ENCODE results near the gene SIM1.

SIM1 gene

DNA sequence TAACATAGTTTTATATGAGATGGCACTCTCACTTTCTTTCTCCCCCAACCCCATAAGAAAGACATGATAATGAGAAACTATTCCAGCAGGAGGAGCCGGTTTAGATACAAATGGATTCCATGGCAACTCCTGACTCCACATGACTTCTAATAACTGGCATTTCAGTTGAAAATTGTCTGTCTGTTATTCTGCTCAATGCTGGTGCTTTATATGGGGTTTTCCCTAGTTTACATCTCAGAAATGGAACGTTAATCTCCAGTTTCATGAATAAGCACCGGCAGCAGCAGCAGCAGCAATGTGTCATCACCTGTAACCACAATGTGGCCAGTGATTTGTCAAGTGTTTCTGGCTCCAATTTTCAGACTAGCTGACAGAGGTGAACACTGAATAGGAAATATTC is 8.0 kb upstream of the SIM1 start:
- TF ChIP-seq, protein P1, sequence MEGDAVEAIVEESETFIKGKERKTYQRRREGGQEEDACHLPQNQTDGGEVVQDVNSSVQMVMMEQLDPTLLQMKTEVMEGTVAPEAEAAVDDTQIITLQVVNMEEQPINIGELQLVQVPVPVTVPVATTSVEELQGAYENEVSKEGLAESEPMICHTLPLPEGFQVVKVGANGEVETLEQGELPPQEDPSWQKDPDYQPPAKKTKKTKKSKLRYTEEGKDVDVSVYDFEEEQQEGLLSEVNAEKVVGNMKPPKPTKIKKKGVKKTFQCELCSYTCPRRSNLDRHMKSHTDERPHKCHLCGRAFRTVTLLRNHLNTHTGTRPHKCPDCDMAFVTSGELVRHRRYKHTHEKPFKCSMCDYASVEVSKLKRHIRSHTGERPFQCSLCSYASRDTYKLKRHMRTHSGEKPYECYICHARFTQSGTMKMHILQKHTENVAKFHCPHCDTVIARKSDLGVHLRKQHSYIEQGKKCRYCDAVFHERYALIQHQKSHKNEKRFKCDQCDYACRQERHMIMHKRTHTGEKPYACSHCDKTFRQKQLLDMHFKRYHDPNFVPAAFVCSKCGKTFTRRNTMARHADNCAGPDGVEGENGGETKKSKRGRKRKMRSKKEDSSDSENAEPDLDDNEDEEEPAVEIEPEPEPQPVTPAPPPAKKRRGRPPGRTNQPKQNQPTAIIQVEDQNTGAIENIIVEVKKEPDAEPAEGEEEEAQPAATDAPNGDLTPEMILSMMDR (conservative IDR thresholded peaks at IDR 0.05; ENCODE audit: low read depth, low read length), result no peak
- no peak overlapping the region for H3K4me3 ChIP-seq (ENCODE audit: low read length)
- DNase-seq (ENCODE audit: low read depth), result no peak

DNA sequence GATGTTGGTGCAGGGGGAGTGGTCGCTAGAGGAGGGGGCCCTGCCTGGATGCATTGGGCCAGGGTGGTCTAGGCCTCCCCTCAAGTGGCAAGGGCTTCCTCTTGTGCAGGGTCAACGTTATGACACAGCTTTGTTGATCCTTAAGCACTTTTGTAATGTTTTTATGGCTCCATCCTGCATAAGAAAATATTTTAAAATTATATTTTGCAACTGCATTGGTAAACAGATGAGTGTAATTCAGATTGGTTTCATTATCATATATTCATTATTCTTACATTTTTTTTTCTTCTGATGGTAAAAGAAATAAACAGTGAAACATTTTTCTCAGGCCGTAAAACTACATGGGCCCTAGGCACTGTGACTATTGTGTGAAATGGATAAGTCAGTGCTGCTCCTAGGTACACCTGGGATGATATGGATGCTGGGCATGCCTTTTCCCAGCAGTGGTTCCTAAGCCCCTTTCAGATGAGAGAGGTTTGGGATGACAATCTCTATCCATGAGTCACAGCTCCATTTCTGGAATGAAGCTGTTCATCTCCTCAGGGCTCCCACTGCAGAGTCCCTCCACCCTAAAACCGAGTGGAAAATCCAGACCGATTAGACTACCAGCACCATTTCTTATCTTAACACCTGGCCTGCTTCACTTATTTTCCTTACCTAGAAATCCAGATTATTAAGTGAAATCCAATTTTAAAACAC is 5.8 kb upstream of the SIM1 start:
- TF ChIP-seq, protein P1 (conservative IDR thresholded peaks at IDR 0.05; ENCODE audit: low read depth, low read length), result no peak
- DNase-seq (ENCODE audit: low read depth), result no peak
- H3K4me3 ChIP-seq (ENCODE audit: low read length), result no peak overlapping the region

DNA sequence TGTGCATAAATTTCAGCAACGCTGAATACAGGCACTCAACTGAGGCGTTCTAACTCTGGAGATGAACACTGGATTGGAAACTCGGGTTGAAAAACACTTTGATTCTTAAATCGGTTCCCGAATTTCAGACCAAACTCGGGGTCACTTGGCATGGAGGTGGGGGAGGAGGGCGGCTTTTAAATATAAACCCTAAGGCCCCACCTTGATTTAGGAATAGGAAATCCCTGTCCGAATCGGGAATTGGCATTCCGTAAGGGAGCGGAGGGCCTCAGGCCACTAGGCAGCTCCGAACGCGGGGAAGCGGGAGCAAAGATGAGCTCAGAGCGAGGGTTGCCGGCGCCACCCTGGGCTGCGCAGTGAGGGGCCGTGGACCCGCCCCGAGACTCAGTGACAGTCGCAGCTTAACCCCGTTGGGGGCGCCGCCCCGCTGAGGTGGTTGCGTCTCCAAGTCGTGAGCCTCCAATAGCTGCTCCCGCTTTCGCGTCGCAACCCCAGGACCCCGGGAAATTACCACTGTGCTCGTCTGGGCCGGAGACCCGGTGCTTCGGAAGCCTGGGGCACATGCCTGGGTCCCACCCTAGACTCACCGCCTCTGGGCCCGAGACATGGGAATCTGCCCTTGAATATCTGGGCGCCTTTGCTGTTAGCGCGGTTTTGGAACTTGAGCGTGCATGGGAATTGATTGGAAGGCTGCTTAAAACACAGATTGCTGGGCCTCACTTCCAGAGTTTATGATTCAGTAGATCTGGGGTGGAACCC is 4.6 kb upstream of the SIM1 start:
- TF ChIP-seq, protein P1 (conservative IDR thresholded peaks at IDR 0.05; ENCODE audit: low read depth, low read length), result no peak
- no peak for DNase-seq (ENCODE audit: low read depth)
- H3K4me3 ChIP-seq (ENCODE audit: low read length), result no peak overlapping the region

DNA sequence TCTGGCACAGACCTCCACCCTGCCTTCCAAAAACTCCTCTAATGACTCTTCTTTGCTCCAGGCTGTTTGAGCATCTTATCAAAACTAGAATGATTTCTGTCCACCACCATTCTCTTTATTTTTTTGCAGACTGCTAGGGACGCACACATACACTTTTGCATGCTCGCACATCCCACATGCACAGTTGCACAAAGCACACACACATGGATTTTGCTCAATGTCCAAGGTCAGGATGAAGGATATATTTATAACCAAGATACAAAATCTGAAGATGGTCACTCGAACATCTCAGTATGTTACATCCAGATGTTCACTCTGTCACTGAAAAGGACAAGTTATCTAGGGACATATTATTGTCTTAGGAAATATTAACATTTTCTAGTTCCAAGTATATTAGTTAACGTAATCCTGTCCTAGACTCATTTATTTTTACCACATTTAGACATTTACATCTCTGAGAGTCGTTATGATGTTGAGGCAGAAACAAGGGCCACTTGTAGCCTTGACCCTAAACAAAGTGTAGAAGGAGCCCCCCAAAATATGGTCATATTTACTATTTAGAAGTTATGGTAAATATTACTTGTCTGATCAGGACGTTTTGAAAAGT is 3.4 kb upstream of the SIM1 start:
- TF ChIP-seq, protein P1 (conservative IDR thresholded peaks at IDR 0.05; ENCODE audit: low read depth, low read length), result no peak
- no peak for DNase-seq (ENCODE audit: low read depth)
- H3K4me3 ChIP-seq (ENCODE audit: low read length), result no peak overlapping the region

DNA sequence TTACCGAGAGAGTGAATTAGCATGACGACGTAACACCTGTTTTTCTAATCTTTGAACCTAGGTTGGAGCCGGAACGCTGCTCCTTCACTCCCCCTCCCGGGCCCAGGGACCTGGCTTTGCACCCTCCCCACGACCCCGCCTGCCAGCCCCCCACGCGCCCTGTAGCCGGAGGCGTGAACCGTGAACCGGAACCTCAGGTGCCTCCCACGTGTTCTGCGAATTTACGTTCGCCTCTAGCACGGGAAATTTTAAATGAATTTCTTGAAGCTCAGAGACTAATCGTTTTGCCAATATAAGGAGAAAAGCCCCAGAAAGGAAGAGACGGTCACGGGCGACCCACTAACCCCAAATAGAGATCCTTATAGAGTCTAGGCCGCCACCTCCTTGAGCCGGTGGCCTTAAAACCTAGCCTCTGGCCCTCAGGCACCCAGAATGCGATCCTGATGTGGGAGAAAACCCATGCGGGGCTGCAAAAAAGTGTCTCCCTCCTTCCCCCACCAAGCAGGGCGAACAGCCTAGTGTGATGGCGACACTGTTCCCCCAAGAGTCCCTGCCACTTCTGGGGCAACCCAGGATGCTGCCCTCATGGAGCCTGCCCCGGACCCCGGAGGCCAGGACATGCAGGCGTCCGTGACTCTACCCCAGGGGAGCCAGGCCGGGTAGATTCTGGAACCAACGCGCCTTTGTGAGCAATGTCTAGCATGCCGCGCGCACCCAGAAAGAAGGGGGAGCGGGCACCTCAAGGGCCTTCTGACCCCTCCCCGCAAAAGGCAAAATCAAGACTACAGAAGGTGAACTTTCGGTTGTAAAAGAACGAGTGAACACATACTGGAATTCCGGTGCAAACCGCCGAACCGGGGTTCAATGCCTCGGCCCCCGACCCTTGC is 2.7 kb upstream of the SIM1 start:
- no peak for DNase-seq (ENCODE audit: low read depth)
- no peak overlapping the region for H3K4me3 ChIP-seq (ENCODE audit: low read length)
- TF ChIP-seq, protein P1 (conservative IDR thresholded peaks at IDR 0.05; ENCODE audit: low read depth, low read length), result no peak

DNA sequence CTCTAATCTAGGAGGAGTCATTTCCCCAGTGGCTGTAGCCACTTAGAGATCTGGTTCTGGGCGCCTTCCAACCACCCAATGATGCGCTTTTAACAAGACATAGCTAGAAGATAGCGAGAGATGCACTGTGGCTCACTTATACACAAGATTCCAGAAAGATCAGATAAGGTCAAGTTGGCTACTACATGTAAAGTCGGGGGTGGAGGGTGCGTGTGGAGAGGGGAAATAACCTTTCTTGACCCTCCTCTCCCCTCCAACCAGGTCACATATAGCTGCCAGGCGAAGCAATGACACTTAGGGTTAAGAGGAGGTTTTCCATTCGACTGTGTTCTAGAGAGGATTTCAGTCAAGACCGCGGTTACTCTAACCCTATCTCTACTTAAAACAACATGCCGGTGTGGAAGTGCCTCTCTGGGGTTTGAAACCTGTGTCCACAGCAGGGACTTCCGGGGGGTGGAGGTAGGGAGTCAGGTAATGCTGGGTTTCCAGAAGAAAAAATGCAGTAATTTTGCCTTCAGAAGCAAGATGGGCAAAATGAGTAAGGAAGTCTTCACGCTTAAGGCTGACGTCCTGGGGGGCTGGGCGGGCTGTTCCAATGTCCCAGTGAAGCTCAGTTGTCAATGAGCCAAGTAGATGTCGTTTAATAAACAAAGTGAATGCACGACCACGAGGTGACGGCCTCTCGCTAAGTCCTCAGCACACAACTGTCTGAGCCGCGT is 1.8 kb upstream of the SIM1 start:
- no peak for DNase-seq (ENCODE audit: low read depth)
- TF ChIP-seq, protein P1 (conservative IDR thresholded peaks at IDR 0.05; ENCODE audit: low read depth, low read length), result no peak
- no peak overlapping the region for H3K4me3 ChIP-seq (ENCODE audit: low read length)

All from retinal pigment epithelial cell (primary cell).